ENCODE results near the gene KCNC2. TPM values are rescaled to one million over a fixed set of nuclear protein-coding genes. Genes with fewer than 3 reads are reported as not detected.

The KCNC2 gene
- polyA plus RNA-seq, 2 donors, result 0.04 TPM; not detected in 1

DNA sequence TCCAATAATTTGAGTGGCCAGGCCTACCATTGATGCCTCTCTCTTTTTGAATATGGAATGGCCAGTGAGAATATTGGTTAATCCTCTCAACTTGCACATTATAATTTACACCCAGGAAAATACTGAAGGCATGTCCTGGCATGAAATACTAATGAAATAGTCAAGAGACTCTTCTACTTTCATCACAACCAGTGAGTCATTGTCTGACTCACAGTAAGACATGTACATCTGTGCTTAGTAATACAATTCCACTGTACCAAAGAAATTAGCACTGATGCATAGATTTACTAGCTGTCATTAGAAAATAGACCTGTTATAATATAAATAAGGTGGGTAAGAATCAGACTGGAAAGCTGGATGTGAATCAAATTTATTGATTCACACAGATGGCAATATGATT is 31.6 kb downstream of the KCNC2 start:
- no peak overlapping the region for H3K27ac ChIP-seq (ENCODE audit: low read depth in 2 of 2, low read length in 1 of 2)
- no peak overlapping the region for H3K4me3 ChIP-seq (ENCODE audit: low read depth in 1 of 2, low read length in 2 of 2)

DNA sequence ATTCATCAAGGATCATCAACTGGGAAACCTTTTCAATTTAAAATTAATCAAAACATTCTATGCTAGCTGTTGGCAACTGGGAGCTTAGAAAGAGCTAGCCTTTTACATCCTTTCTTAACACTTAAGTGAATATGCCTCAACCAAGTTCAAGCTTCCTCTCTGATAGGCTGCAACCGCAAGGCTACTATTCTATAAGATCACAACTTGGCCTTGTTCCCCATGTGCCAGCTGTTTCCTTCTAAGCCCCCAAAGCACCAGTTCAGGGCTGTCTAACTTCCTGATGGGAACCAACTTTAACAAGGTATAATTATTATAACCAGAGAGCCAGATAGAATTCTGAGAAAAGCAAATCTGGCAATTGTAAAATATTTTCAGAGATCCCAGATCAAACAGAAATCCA is 37.0 kb downstream of the KCNC2 start:
- H3K4me3 ChIP-seq (ENCODE audit: low read depth in 1 of 2, low read length in 2 of 2), result no peak overlapping the region
- H3K27ac ChIP-seq (ENCODE audit: low read depth in 2 of 2, low read length in 1 of 2), result no peak overlapping the region
- no peaks in the 10 kb centered on the region for H3K36me3 ChIP-seq (ENCODE audit: control insufficient read depth in 2 of 2, insufficient read depth in 2 of 2, low read length in 1 of 2)
- H3K27me3 ChIP-seq (ENCODE audit: control insufficient read depth in 1 of 2, insufficient read depth in 2 of 2, low read length in 2 of 2), result no peaks in the 10 kb centered on the region
- H3K9me3 ChIP-seq (ENCODE audit: control insufficient read depth in 2 of 2, insufficient read depth in 1 of 2, low read depth in 1 of 2, low read length in 1 of 2), result no peaks in the 10 kb centered on the region
- no peaks in the 10 kb centered on the region for H3K4me1 ChIP-seq (ENCODE audit: control insufficient read depth in 2 of 2, insufficient read depth in 2 of 2, low read length in 1 of 2)
- WGBS, 2 donors, result 68 to 78% methylated on average over 1 of the region's 1 CpG

More for the DNA sequence above, 31.6 kb downstream of the KCNC2 start:
- no peaks in the 10 kb centered on the region for H3K9me3 ChIP-seq (ENCODE audit: control insufficient read depth in 2 of 2, insufficient read depth in 1 of 2, low read depth in 1 of 2, low read length in 1 of 2)
- H3K4me1 ChIP-seq (ENCODE audit: control insufficient read depth in 2 of 2, insufficient read depth in 2 of 2, low read length in 1 of 2), result no peaks in the 10 kb centered on the region
- no peaks in the 10 kb centered on the region for H3K36me3 ChIP-seq (ENCODE audit: control insufficient read depth in 2 of 2, insufficient read depth in 2 of 2, low read length in 1 of 2)
- H3K27me3 ChIP-seq (ENCODE audit: control insufficient read depth in 1 of 2, insufficient read depth in 2 of 2, low read length in 2 of 2), result no peaks in the 10 kb centered on the region

DNA sequence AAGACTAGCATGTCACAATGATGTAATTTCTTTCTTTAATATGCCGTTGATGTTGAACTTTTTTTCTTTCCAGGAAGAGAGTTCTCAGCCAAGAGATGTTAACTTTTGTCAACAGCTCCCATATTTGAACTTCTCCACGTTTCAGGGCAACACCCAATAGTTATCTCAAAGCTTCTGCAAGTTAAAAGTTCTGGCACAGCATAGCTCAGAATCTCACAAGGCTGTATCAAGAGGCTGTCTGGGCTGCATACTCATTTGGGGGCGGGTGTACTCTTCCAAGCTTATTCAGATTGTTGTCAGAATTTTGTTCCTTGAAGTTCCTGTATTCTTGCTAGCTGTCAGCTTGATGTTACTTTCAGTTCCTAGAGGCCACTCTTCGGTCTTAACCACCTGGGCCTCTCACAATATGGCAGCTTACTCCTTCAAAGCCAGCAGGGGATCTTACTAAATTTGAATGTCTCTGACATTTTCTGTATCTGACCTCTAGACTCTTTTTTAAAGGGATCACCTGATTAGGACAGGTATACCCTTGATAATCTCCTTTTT is 38.9 kb downstream of the KCNC2 start:
- H3K4me1 ChIP-seq (ENCODE audit: control insufficient read depth in 2 of 2, insufficient read depth in 2 of 2, low read length in 1 of 2), result no peaks in the 10 kb centered on the region
- 33 to 46% methylated on average over 4 of the region's 4 CpGs for WGBS, 2 donors
- no peaks in the 10 kb centered on the region for H3K27me3 ChIP-seq (ENCODE audit: control insufficient read depth in 1 of 2, insufficient read depth in 2 of 2, low read length in 2 of 2)
- H3K27ac ChIP-seq (ENCODE audit: low read depth in 2 of 2, low read length in 1 of 2), result no peak overlapping the region
- H3K4me3 ChIP-seq (ENCODE audit: low read depth in 1 of 2, low read length in 2 of 2), result no peak overlapping the region
- H3K9me3 ChIP-seq (ENCODE audit: control insufficient read depth in 2 of 2, insufficient read depth in 1 of 2, low read depth in 1 of 2, low read length in 1 of 2), result no peaks in the 10 kb centered on the region
- H3K36me3 ChIP-seq (ENCODE audit: control insufficient read depth in 2 of 2, insufficient read depth in 2 of 2, low read length in 1 of 2), result no peaks in the 10 kb centered on the region

DNA sequence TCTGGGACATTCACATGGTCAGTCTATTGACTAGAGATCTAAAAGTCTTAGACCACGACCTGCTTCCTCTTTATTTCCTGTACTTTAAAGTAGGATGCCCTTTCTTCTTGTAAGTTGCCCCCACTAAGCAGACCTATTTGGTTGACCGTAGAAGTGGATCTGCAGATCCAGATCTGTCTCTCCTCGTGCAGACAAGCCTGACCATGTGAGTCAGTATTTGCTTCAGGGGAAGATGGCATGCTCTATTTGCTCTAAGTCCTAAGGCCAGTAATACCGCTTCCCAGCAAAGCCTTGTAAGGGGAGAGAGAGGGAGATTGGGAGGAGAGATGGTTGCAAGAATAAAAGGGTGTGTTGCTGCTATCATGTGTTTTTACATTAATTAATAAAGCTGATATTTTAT is 46.8 kb downstream of the KCNC2 start:
- H3K9me3 ChIP-seq (ENCODE audit: control insufficient read depth in 2 of 2, insufficient read depth in 1 of 2, low read depth in 1 of 2, low read length in 1 of 2), result no peaks in the 10 kb centered on the region
- peaks cover 0 to 2% of the 10 kb centered on the region in 2 donors for H3K4me1 ChIP-seq (ENCODE audit: control insufficient read depth in 2 of 2, insufficient read depth in 2 of 2, low read length in 1 of 2)
- H3K4me3 ChIP-seq (ENCODE audit: low read depth in 1 of 2, low read length in 2 of 2), result no peak overlapping the region
- H3K27ac ChIP-seq (ENCODE audit: low read depth in 2 of 2, low read length in 1 of 2), result no peak overlapping the region
- no peaks in the 10 kb centered on the region for H3K36me3 ChIP-seq (ENCODE audit: control insufficient read depth in 2 of 2, insufficient read depth in 2 of 2, low read length in 1 of 2)
- WGBS, 2 donors, result 42 to 49% methylated on average over 4 of the region's 4 CpGs
- no peaks in the 10 kb centered on the region for H3K27me3 ChIP-seq (ENCODE audit: control insufficient read depth in 1 of 2, insufficient read depth in 2 of 2, low read length in 2 of 2)

DNA sequence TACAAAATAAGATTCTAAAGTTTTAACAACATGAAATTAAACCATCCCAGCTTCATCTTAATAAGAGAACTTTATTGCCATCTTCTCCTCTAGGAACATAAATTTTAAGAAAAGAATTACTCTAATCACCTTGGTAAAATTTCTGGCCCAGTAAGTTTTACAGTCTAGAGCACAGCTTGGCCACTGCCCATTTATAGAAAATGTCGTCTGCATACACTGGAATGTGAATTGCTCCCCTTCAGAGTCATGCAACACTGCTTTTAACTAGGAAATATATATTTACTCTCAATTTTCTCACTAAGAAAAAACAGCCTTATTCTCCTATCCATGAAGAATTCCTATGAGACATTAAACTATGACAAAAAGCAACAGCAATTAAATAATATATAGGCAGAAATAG is 48.2 kb downstream of the KCNC2 start:
- no peak overlapping the region for H3K27ac ChIP-seq (ENCODE audit: low read depth in 2 of 2, low read length in 1 of 2)
- no peaks in the 10 kb centered on the region for H3K9me3 ChIP-seq (ENCODE audit: control insufficient read depth in 2 of 2, insufficient read depth in 1 of 2, low read depth in 1 of 2, low read length in 1 of 2)
- 24 to 31% methylated on average over 1 of the region's 1 CpG for WGBS, 2 donors
- H3K4me1 ChIP-seq (ENCODE audit: control insufficient read depth in 2 of 2, insufficient read depth in 2 of 2, low read length in 1 of 2), result peaks cover 0 to 2% of the 10 kb centered on the region in 2 donors
- no peaks in the 10 kb centered on the region for H3K27me3 ChIP-seq (ENCODE audit: control insufficient read depth in 1 of 2, insufficient read depth in 2 of 2, low read length in 2 of 2)
- no peak overlapping the region for H3K4me3 ChIP-seq (ENCODE audit: low read depth in 1 of 2, low read length in 2 of 2)
- no peaks in the 10 kb centered on the region for H3K36me3 ChIP-seq (ENCODE audit: control insufficient read depth in 2 of 2, insufficient read depth in 2 of 2, low read length in 1 of 2)

DNA sequence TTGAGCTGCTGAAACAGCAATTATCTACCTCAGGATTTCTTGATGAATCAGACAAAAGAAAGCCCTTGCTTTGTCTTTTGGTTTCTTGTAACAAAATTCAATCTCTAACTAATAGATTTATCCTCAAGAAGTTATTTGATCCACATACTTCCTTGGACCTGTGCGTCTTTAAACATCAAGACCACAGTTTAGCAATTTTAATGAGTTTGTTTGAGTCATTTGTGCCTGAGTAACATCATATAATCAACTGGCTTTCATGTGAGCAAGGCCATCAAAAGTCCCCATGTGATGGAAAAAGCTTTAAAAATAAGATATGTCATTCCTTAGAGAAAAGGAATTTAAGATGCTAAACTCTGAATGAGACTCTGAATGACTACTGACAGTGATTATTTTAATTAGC is 52.3 kb downstream of the KCNC2 start:
- Histone ChIP-seq H3K9me3 (ENCODE audit: control insufficient read depth in 2 of 2, insufficient read depth in 1 of 2, low read depth in 1 of 2, low read length in 1 of 2) (no peaks in the 10 kb centered on the region), H3K4me1 (ENCODE audit: control insufficient read depth in 2 of 2, insufficient read depth in 2 of 2, low read length in 1 of 2) (no peaks in the 10 kb centered on the region), H3K4me3 (ENCODE audit: low read depth in 1 of 2, low read length in 2 of 2) (no peak overlapping the region), H3K27me3 (ENCODE audit: control insufficient read depth in 1 of 2, insufficient read depth in 2 of 2, low read length in 2 of 2) (no peaks in the 10 kb centered on the region), H3K36me3 (ENCODE audit: control insufficient read depth in 2 of 2, insufficient read depth in 2 of 2, low read length in 1 of 2) (no peaks in the 10 kb centered on the region), H3K27ac (ENCODE audit: low read depth in 2 of 2, low read length in 1 of 2) (no peak overlapping the region)
- 85% methylated on average over 1 of the region's 1 CpG for WGBS, 2 donors

DNA sequence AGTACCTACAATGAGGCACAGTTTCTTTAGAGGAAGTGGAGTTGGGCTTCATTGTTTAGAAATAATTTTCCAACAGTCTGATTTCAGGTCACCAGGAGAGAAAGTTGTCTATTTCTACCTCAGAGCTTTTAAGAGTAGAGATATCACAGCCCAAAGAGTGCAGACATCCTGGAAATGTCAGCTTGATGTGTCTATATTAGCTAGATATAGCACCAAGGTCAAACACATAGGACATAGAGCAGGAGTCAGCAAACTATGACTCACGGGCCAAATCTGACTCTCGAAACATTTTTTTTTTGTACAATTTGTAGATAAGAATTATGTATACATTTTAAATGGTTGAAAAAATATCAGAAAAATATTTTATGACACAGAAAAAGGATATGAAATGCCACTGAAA is 53.7 kb downstream of the KCNC2 start:
- no peaks in the 10 kb centered on the region for H3K4me1 ChIP-seq (ENCODE audit: control insufficient read depth in 2 of 2, insufficient read depth in 2 of 2, low read length in 1 of 2)
- no peaks in the 10 kb centered on the region for H3K9me3 ChIP-seq (ENCODE audit: control insufficient read depth in 2 of 2, insufficient read depth in 1 of 2, low read depth in 1 of 2, low read length in 1 of 2)
- WGBS, 2 donors, result 60 to 73% methylated on average over 2 of the region's 2 CpGs
- H3K4me3 ChIP-seq (ENCODE audit: low read depth in 1 of 2, low read length in 2 of 2), result no peak overlapping the region
- no peaks in the 10 kb centered on the region for H3K27me3 ChIP-seq (ENCODE audit: control insufficient read depth in 1 of 2, insufficient read depth in 2 of 2, low read length in 2 of 2)
- H3K27ac ChIP-seq (ENCODE audit: low read depth in 2 of 2, low read length in 1 of 2), result no peak overlapping the region
- H3K36me3 ChIP-seq (ENCODE audit: control insufficient read depth in 2 of 2, insufficient read depth in 2 of 2, low read length in 1 of 2), result no peaks in the 10 kb centered on the region

DNA sequence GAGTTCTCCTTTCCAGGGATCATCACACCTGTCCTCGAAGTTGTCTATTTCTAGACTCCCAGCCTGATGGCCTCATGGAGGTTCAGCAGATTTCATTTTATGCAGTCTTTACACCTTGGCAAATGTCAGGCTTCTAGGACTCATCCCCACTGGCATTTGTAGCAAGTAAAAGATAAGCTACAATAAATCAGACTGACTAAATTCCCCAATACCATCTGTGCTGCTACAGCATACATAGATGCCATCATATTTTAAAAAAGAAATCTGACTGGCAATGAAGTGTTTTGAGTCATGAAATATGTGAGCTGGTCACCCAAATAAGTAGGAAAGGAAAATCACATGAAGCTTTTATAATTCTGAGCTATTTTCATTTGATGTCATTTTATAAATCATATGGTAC is 55.3 kb downstream of the KCNC2 start:
- 72 to 79% methylated on average over 1 of the region's 1 CpG for WGBS, 2 donors

DNA sequence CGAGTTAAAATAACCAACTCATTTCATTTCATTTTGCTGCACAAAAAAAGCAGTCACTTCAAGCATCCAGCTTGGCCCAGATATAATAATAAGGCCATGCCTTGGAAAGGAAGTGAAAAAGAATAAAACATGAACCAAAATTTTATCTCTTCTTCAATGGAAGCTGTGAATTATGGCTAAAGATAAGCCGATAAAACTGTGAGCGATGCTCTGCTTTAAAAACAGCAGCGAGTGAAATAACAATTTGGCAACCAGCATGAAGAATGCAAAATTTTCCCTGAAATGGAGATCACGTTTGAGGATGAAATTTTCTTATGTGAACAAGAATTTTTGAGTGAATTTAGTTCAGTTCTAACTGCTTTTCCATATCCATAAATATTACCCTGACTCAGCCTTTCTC is 70.4 kb downstream of the KCNC2 start:
- no peaks in the 10 kb centered on the region for H3K27me3 ChIP-seq (ENCODE audit: control insufficient read depth in 1 of 2, insufficient read depth in 2 of 2, low read length in 2 of 2)
- H3K4me3 ChIP-seq (ENCODE audit: low read depth in 1 of 2, low read length in 2 of 2), result no peak overlapping the region
- WGBS, 2 donors, result 84 to 88% methylated on average over 5 of the region's 5 CpGs
- no peak overlapping the region for H3K27ac ChIP-seq (ENCODE audit: low read depth in 2 of 2, low read length in 1 of 2)
- no peaks in the 10 kb centered on the region for H3K4me1 ChIP-seq (ENCODE audit: control insufficient read depth in 2 of 2, insufficient read depth in 2 of 2, low read length in 1 of 2)
- no peaks in the 10 kb centered on the region for H3K9me3 ChIP-seq (ENCODE audit: control insufficient read depth in 2 of 2, insufficient read depth in 1 of 2, low read depth in 1 of 2, low read length in 1 of 2)
- H3K36me3 ChIP-seq (ENCODE audit: control insufficient read depth in 2 of 2, insufficient read depth in 2 of 2, low read length in 1 of 2), result no peaks in the 10 kb centered on the region

More for the DNA sequence above, 55.3 kb downstream of the KCNC2 start:
- no peaks in the 10 kb centered on the region for H3K36me3 ChIP-seq (ENCODE audit: control insufficient read depth in 2 of 2, insufficient read depth in 2 of 2, low read length in 1 of 2)
- no peaks in the 10 kb centered on the region for H3K27me3 ChIP-seq (ENCODE audit: control insufficient read depth in 1 of 2, insufficient read depth in 2 of 2, low read length in 2 of 2)
- no peaks in the 10 kb centered on the region for H3K4me1 ChIP-seq (ENCODE audit: control insufficient read depth in 2 of 2, insufficient read depth in 2 of 2, low read length in 1 of 2)
- H3K27ac ChIP-seq (ENCODE audit: low read depth in 2 of 2, low read length in 1 of 2), result no peak overlapping the region
- no peak overlapping the region for H3K4me3 ChIP-seq (ENCODE audit: low read depth in 1 of 2, low read length in 2 of 2)
- H3K9me3 ChIP-seq (ENCODE audit: control insufficient read depth in 2 of 2, insufficient read depth in 1 of 2, low read depth in 1 of 2, low read length in 1 of 2), result no peaks in the 10 kb centered on the region

DNA sequence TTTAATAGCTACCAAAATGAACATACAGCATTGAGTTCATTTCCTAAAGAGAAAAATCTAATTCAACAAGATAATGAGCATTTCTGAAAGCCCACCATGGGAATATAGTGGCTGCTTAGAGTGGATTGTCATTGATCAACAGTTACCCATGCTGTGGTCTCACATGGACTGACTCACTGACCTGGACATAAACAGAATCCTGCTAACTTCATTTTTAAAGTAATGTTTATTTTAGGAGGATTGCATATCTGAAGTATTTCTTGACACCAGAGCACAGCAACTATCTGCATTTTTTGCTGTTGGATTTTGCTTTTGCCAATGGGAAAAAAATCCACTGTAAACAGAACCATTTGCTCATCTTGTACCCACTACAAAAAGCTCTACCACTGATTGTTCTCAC is 71.7 kb downstream of the KCNC2 start:
- no peak overlapping the region for H3K4me3 ChIP-seq (ENCODE audit: low read depth in 1 of 2, low read length in 2 of 2)
- H3K4me1 ChIP-seq (ENCODE audit: control insufficient read depth in 2 of 2, insufficient read depth in 2 of 2, low read length in 1 of 2), result no peaks in the 10 kb centered on the region
- no peak overlapping the region for H3K27ac ChIP-seq (ENCODE audit: low read depth in 2 of 2, low read length in 1 of 2)
- H3K27me3 ChIP-seq (ENCODE audit: control insufficient read depth in 1 of 2, insufficient read depth in 2 of 2, low read length in 2 of 2), result no peaks in the 10 kb centered on the region
- H3K9me3 ChIP-seq (ENCODE audit: control insufficient read depth in 2 of 2, insufficient read depth in 1 of 2, low read depth in 1 of 2, low read length in 1 of 2), result no peaks in the 10 kb centered on the region
- H3K36me3 ChIP-seq (ENCODE audit: control insufficient read depth in 2 of 2, insufficient read depth in 2 of 2, low read length in 1 of 2), result no peaks in the 10 kb centered on the region
